Stomach (tissue), 4 donors: ENCODE measurements around the gene RAP1A.

ENCODE experiments used
- CTCF ChIP-seq, 7 experiments: fragments of 450-650 bp in 4 of 7; fragments of 200-600 bp in 3 of 7; sonication (generic) in 3 of 7; IDR thresholded peaks; one replicate each; pipeline ENCODE4 v1.5.1; 2016 to 2019; ENCODE audit warnings: antibody characterized with exemption in 7 of 7, control low read depth in 2 of 7, mild to moderate bottlenecking in 1 of 7
- EP300 ChIP-seq: sonication (generic); formaldehyde crosslinking; IDR thresholded peaks from one replicate; pipeline ENCODE4 v1.6.1; 2017; ENCODE audit warnings: antibody characterized with exemption
- POLR2A ChIP-seq, 4 donors: fragments of 450-650 bp; IDR thresholded peaks; one replicate each; pipeline ENCODE4 v1.6.1; 2016; ENCODE audit warnings: antibody characterized with exemption in 4 of 4, control low read depth in 2 of 4, mild to moderate bottlenecking in 1 of 4, moderate library complexity in 1 of 4
- POLR2AphosphoS5 ChIP-seq, 3 donors: sonication (generic); formaldehyde crosslinking; IDR thresholded peaks; one replicate each; pipeline ENCODE4 v1.6.1; 2016; ENCODE audit warnings: antibody characterized with exemption in 3 of 3

- TF ChIP-seq CTCF (IDR thresholded peaks at IDR 0.05), result no peak
- no peak for TF ChIP-seq POLR2A (IDR thresholded peaks at IDR 0.05)
- no peak for TF ChIP-seq EP300
- TF ChIP-seq POLR2AphosphoS5 (IDR thresholded peaks at IDR 0.05), result no peak
Observed at GRCh38 chr1:111720274-111720976, 100.8 kb downstream of the RAP1A start.
